HL-60/S4 (cell line): ENCODE results near the gene IPO9.
"Not testable (repeated sequence)": the region's sequence is repeated elsewhere in the genome, so short reads cannot be mapped to it uniquely, and the experiment has no call there.

ENCODE experiments used
- in situ Hi-C: fragments of 300-500 bp; cut with MboI; formaldehyde crosslinking; loops from 2 replicates; pipeline ENCODE4 v1.14.3; 2022; ENCODE audit warnings: low sequenced_read_pairs

Gene IPO9

GRCh38 chr1:201898992-201899391 lies 70.0 kb downstream of the IPO9 start:
- in situ Hi-C loops = loop anchor here (10.0 to 25.0 kb wide), 2 partner anchors 76 to 213 kb away; partner anchors contain the start of gene GPR37L1

- in situ Hi-C loops = loop anchor here (10.0 to 25.0 kb wide), 2 partner anchors 75 to 212 kb away; partner anchors contain the start of gene GPR37L1
Measured at GRCh38 chr1:201899683-201900429, 70.9 kb downstream of the IPO9 start.

GRCh38 chr1:201900476-201900875 lies 71.5 kb downstream of the IPO9 start:
- in situ Hi-C loops = no loop called here

- in situ Hi-C loops = not testable (repeated sequence)
Measured at GRCh38 chr1:201901036-201901435, 72.1 kb downstream of the IPO9 start.

- in situ Hi-C loops = no loop called here
Measured at GRCh38 chr1:201902198-201902597, 73.2 kb downstream of the IPO9 start.

GRCh38 chr1:201903135-201903534 lies 74.2 kb downstream of the IPO9 start:
- in situ Hi-C loops = no loop called here

- in situ Hi-C loops = no loop called here
Measured at GRCh38 chr1:201904579-201904978, 75.6 kb downstream of the IPO9 start.

- in situ Hi-C loops = no loop called here
Measured at GRCh38 chr1:201905234-201905890, 76.4 kb downstream of the IPO9 start.

- in situ Hi-C loops = no loop called here
Measured at GRCh38 chr1:201906336-201906735, 77.4 kb downstream of the IPO9 start.

GRCh38 chr1:201907621-201908020 lies 78.7 kb downstream of the IPO9 start:
- in situ Hi-C loops = no loop called here

GRCh38 chr1:201911826-201912571 lies 83.0 kb downstream of the IPO9 start:
- in situ Hi-C loops = no loop called here

- in situ Hi-C loops = no loop called here
Measured at GRCh38 chr1:201912832-201913231, 83.9 kb downstream of the IPO9 start.

- in situ Hi-C loops = no loop called here
Measured at GRCh38 chr1:201914456-201915235, 85.7 kb downstream of the IPO9 start.

- in situ Hi-C loops = no loop called here
Measured at GRCh38 chr1:201916649-201917249, 87.8 kb downstream of the IPO9 start.

GRCh38 chr1:201917362-201918033 lies 88.5 kb downstream of the IPO9 start:
- in situ Hi-C loops = no loop called here

GRCh38 chr1:201918343-201918742 lies 89.4 kb downstream of the IPO9 start:
- in situ Hi-C loops = no loop called here

- in situ Hi-C loops = no loop called here
Measured at GRCh38 chr1:201921952-201922558, 93.1 kb downstream of the IPO9 start.

GRCh38 chr1:201925301-201925567 lies 96.3 kb downstream of the IPO9 start:
- in situ Hi-C loops = no loop called here

- in situ Hi-C loops = no loop called here
Measured at GRCh38 chr1:201925981-201926645, 97.2 kb downstream of the IPO9 start.
